SK-N-SH treated with all-trans-retinoic acid at 6 μM for 48 hours (cell line): ENCODE measurements around the gene PARK7.

Experiments used
- ARNTL ChIP-seq: fragments of 450-650 bp; formaldehyde crosslinking; IDR thresholded peaks from 2 replicates; pipeline ENCODE4 v1.5.0; 2020; ENCODE audit warnings: low read depth, mild to moderate bottlenecking, moderate library complexity, borderline replicate concordance
- TSHZ2 ChIP-seq: fragments of 250-450 bp; sonication (Bioruptor Pico); IDR thresholded peaks from 2 replicates; pipeline ENCODE4 v1.5.0; 2020; ENCODE audit warnings: mild to moderate bottlenecking, moderate library complexity
- ZNF70 ChIP-seq: fragments of 450-650 bp; formaldehyde crosslinking; IDR thresholded peaks from 2 replicates; pipeline ENCODE4 v1.5.0; 2020; ENCODE audit warnings: mild to moderate bottlenecking, moderate library complexity
- ZNF8 ChIP-seq: fragments of 450-650 bp; formaldehyde crosslinking; IDR thresholded peaks from 2 replicates; pipeline ENCODE4 v1.5.0; 2020; ENCODE audit warnings: mild to moderate bottlenecking, moderate library complexity
- TF ChIP-seq, protein P1 (sequence below): fragments of 250-450 bp; sonication (Bioruptor Pico); IDR thresholded peaks from 2 replicates; pipeline ENCODE4 v1.8.0; 2020; ENCODE audit warnings: mild to moderate bottlenecking, moderate library complexity, borderline replicate concordance

DNA sequence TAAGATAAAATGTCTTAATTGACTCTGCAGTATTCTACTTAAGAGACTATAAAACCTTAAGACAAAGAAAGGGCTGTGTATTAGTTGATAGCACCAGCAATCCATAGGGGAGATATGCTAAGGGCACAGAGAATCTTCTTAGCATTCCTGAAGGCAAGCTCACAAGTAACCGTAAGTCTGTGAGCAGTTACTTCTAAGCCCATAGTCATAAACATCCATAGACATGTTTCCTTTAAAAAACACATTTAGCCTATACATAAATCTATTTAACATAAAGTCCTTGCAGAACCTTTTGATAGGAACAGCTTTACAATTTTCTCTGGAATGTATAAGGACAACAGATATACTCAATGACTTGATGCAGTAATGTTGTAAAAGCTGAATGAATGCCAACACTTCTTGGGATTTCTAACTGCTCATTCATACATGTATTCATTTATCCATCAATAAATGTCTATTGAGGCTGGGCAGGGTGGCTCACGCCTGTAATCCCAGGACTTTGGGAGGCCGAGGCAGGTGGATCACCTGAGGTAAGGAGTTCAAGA is 70.9 kb downstream of the PARK7 start:
- TF ChIP-seq ZNF70 (CRISPR knock-in tag) (no peak), ARNTL (CRISPR knock-in tag) (no peak), TSHZ2 (CRISPR knock-in tag) (no peak), ZNF8 (CRISPR knock-in tag) (no peak)
- TF ChIP-seq, protein P1, sequence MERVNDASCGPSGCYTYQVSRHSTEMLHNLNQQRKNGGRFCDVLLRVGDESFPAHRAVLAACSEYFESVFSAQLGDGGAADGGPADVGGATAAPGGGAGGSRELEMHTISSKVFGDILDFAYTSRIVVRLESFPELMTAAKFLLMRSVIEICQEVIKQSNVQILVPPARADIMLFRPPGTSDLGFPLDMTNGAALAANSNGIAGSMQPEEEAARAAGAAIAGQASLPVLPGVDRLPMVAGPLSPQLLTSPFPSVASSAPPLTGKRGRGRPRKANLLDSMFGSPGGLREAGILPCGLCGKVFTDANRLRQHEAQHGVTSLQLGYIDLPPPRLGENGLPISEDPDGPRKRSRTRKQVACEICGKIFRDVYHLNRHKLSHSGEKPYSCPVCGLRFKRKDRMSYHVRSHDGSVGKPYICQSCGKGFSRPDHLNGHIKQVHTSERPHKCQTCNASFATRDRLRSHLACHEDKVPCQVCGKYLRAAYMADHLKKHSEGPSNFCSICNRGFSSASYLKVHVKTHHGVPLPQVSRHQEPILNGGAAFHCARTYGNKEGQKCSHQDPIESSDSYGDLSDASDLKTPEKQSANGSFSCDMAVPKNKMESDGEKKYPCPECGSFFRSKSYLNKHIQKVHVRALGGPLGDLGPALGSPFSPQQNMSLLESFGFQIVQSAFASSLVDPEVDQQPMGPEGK (CRISPR knock-in tag): no peak
